NCI-H146 (cell line): ENCODE data around the gene CEP170.
A peak's percentile ranks its signal among the peaks of the same experiment; 100 is the strongest.
"Not testable (repeated sequence)": the region's sequence is repeated elsewhere in the genome, so short reads cannot be mapped to it uniquely, and the experiment has no call there.

Experiments
- DNase-seq: peaks from one replicate; lab custom pipeline; 2025; lab: John Stamatoyannopoulos, UW

Gene CEP170

GRCh38 chr1:243173758-243174369, 81.2 kb downstream of the CEP170 start:
- DNase-seq = not testable (repeated sequence)

- DNase-seq = not testable (repeated sequence)
Measured at GRCh38 chr1:243164911-243165310, 90.2 kb downstream of the CEP170 start.

GRCh38 chr1:243150906-243151305, 104.2 kb downstream of the CEP170 start:
- DNase-seq = not testable (repeated sequence)

- not testable (repeated sequence) for DNase-seq
Measured at GRCh38 chr1:243149120-243149519, 106.0 kb downstream of the CEP170 start.

- DNase-seq = not testable (repeated sequence)
Measured at GRCh38 chr1:243147351-243147750, 107.7 kb downstream of the CEP170 start.

- not testable (repeated sequence) for DNase-seq
Measured at GRCh38 chr1:243140498-243140897, 114.6 kb downstream of the CEP170 start.

- not testable (repeated sequence) for DNase-seq
Measured at GRCh38 chr1:243122876-243123409, 132.1 kb downstream of the CEP170 start.

- DNase-seq = not testable (repeated sequence)
Measured at GRCh38 chr1:243121939-243122338, 133.1 kb downstream of the CEP170 start.

- DNase-seq = not testable (repeated sequence)
Measured at GRCh38 chr1:243118601-243119322, 136.3 kb downstream of the CEP170 start.

- DNase-seq = not testable (repeated sequence)
Measured at GRCh38 chr1:243116187-243116586, 138.9 kb downstream of the CEP170 start.

GRCh38 chr1:243114769-243115168, 140.3 kb downstream of the CEP170 start:
- not testable (repeated sequence) for DNase-seq

GRCh38 chr1:243114059-243114713, 140.9 kb downstream of the CEP170 start:
- DNase-seq = peak; percentile 63

GRCh38 chr1:243107171-243107570, 147.9 kb downstream of the CEP170 start:
- DNase-seq = not testable (repeated sequence)

- DNase-seq = not testable (repeated sequence)
Measured at GRCh38 chr1:243105652-243106332, 149.3 kb downstream of the CEP170 start.

- not testable (repeated sequence) for DNase-seq
Measured at GRCh38 chr1:243105104-243105503, 150.0 kb downstream of the CEP170 start.

GRCh38 chr1:243104452-243104851, 150.6 kb downstream of the CEP170 start:
- not testable (repeated sequence) for DNase-seq

GRCh38 chr1:243101551-243102050, 153.5 kb downstream of the CEP170 start:
- not testable (repeated sequence) for DNase-seq

- DNase-seq = not testable (repeated sequence)
Measured at GRCh38 chr1:243087368-243087767, 167.7 kb downstream of the CEP170 start.
